NCI-H1694 (cell line): ENCODE measurements around the gene BRD7.

Source experiments
- DNase-seq: peaks from one replicate; lab custom pipeline; 2025; lab: John Stamatoyannopoulos, UW

The BRD7 gene

DNA sequence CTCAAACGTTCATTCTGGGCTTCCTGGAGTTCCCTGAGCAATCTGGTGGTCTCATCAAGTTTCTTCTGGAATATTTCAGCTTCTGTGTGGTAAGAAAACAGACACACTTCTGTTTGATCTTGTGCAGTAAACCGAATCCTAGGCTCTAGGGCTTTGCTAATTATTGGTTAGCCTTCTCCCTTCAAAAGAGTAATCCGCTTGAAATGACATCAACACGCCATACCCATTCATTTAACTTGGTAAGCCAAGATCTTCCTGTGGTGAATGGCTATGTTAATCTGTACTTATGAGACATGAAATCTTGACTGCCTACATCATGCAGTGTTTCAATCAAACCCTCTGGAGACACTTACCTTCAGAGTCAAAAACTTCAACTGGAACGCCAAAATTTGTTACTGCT is 48.5 kb downstream of the BRD7 start:
- no peak for DNase-seq

DNA sequence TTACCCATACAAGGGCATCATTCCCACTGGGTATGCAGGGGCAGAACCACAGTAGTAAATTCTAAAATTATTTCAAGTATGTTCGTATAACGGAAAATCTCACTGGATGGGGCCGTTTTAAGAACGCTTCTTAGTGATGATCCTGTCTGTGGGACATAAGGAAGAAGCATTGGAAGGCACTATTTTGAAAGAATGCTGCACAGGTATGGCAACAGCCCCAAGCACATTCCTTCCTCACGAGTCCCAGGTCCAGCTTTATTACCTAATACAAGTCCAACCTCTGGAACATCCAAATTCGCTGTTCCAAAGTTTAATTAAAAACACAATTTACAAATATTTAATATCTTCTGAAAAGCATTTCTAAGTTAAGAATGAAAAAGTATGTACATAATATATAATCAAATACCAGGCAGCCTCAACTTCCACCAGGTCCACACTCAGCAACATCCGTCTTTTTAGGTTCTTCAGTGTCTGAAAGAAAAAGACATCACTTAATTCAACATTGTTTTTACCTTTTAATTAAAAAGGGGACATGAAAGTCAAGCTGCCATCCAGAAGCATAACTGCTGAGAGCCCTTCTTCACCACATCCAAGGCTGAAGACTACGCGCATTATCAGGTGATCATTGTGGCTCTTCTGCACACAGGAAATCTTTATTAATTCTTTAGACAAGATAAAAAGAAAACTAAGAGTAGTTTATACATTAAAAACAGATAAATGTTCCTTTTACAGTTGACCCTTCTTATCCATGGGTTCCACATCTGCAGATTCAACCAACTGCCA is 49.8 kb downstream of the BRD7 start:
- DNase-seq: no peak

DNA sequence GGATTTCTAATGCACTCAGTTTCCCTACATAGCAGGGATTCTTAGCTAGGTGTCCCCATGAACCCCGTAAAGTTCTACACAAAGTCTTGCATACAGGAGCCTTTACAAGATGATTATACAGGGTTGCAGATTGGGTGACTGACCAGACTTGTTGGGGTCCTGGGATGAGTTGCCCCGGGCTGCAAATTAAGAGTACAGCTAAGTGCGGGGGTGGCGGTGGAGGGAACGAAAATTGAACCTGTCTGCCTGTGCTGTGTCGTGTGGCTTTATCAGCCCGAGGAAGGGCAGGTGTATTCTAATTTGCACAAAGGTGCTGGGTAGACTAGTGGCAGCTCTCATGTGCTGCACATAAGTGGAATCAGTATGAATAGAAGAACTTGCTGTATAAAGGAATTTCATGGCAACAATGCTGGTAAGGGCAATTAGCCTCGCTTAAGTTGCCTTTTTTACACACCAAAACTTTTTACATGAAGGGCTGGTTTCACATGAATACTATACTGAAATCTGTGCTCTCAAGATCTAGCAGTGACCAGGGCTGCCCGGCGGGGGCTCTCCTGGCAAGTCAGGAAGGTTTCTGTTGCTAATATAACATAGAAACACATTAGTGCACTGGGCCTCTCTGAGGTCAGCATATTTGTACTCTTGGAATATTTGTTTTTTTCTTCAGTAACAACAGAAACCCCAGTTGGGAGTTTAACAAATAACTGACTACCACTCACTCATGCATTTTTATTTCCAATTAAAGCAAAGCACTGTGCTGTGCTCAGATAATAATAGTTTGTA is 51.7 kb downstream of the BRD7 start:
- no peak for DNase-seq

DNA sequence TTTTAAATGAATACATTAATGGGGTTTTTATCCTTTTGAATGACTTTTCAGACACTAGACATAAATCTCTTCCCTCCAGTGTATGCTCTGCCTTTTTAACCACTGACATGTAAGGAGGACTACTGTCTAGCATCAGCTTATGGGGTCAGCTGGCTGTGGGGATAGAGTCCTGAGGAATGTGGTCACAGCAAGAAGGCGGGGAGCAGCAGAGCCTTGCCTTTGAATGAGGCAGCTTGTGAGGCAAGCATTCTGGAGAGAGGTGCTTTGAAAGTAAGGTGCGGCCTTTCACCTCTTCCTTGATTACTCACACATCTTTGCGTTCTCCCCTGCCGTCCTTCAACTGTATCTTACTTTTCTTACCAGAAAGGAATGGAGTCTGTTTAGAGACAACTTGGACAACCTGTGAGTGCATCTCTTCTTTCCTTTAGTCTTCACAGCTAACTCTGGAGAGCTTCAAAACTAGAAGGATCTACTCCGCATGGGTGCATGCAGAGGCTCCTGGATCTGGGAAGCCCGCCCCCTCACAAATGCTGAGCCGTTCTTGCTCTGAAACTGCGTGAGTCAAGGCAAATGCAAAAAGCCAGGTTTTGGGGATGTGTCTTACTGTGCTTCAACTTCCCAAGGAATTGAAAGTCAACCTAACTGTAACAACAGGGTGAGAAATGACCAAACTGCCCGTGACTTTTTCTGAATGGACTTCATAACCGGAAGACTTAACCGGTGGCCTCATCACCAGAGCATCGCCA is 52.5 kb downstream of the BRD7 start:
- DNase-seq: no peak

DNA sequence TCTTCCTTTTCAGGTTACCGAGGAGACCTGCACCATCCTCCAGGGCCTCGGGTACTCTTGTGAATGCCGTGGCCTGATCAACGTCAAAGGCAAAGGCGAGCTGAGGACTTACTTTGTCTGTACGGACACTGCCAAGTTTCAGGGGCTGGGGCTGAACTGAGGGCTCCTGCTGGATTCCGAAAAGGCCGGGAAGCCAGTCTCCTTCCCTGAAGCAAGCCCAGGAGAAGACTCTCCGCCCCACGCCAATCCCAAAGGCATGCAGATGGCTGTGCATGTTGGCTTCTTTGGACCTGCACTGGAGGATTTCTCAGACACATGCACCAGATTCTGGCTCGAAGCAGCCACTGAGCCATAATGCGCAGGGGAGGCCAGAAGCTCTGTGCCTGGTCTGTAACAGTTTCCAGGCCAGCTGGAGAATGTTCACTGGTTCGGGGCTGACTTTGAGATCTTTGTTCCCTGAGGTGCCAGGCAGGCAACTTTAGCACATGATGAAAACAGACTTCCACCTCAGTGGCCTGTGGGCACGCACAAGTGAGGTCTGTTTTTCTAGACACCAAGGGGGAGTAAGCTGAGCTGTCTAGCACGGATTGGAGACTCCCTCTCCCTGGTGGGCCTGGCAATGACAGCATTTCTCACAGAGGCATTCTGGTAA is 53.3 kb downstream of the BRD7 start:
- no peak for DNase-seq

DNA sequence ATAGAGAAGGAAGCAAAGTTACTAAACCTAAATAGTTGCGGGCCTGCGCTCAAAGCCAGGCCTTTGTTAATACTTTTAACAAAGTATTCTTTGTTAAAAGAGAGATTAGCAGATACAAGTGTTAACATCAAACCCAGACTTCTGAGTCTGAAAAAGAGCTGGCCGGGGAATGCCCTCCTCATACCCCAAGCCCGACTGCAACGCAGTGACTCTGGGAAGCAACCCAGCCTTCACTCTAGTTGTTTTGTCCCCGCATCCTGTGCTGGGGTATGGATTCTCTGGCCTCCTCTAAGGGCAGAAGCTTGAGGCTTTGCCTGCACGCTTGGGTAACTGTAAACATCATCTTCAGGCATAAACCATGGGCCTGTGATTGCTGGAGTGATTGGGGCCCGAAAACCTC is 54.1 kb downstream of the BRD7 start:
- DNase-seq: no peak

DNA sequence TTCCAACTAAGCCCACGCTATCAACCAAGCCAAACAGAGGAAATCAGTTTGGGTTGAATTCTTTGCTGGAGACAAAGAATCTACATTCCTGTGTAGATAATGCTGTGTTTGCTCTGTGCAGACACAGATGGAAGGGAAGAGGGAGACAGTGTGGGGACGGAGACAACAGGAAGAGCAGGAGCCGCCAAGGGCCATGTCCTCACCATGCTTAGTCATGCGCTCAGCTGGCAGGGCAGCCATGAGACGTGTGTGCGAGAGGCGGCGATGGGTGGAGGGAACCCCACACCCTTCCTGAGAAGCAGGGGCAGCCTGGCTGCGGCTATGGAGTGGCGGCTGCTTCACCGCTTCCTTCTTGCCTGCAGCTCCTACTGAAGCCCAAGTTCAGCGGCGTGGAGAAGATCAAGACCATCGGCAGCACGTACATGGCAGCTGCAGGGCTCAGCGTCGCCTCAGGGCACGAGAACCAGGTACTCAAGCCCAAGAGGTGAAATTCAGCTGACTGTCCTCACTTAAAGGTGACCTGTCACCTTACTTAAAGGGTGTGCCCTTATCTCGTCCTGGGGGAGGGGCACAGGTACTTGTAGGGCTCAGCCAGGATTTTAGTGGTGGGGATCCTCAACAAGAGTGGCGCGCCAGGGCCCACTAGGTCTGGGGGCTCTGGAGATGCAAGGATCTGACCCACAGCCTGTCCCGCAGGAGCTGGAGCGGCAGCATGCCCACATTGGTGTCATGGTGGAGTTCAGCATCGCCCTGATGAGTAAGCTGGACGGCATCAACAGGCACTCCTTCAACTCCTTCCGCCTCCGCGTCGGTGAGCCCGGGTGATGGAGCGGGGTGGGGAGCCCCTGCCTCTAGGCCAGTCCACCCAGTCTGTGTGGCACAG is 55.0 kb downstream of the BRD7 start:
- DNase-seq: no peak

DNA sequence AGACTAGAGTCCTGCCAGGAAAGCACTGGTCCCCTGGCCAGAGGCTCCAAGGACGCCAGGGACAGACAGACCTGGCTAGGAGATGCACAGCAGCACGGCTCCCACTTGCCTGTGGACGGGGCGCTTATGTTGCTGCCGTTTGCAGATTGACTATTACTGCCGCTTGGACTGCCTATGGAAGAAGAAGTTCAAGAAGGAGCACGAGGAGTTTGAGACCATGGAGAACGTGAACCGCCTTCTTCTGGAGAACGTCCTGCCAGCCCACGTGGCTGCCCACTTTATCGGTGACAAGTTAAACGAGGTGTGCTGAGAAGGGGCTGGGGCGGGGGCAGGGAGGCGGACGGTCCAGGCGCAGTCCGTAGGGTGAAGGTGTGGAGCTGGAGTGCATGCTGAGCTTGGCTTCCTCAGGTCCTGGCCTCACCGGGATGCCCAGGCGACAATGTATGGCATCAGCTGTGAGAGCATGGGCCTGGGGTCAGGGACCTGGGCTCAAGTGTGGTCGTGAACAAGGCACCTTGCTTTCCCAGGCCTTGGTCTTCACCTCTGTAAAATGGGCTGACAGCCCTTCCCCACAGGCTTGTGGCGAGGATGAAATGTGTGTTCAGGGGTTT is 56.8 kb downstream of the BRD7 start:
- no peak for DNase-seq

DNA sequence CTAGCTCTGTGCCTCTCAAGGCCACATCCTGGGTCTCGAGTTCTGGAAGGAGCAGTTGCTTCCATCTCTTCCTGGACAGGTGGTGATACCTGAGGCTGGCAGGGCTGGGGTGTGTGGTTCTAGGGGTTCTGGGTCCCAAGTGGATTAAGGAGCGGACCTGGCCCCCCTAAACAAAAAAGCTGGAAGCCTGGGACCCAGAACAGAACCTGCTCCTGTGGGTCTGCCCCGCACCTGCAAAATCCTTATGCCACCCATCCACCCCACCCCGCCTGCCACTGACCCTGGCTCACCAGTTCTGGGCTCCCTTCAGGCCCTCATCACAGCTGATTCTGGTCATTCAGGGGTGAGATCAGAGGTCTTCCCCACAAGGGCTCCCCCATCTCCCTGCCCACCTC is 57.7 kb downstream of the BRD7 start:
- DNase-seq: no peak

DNA sequence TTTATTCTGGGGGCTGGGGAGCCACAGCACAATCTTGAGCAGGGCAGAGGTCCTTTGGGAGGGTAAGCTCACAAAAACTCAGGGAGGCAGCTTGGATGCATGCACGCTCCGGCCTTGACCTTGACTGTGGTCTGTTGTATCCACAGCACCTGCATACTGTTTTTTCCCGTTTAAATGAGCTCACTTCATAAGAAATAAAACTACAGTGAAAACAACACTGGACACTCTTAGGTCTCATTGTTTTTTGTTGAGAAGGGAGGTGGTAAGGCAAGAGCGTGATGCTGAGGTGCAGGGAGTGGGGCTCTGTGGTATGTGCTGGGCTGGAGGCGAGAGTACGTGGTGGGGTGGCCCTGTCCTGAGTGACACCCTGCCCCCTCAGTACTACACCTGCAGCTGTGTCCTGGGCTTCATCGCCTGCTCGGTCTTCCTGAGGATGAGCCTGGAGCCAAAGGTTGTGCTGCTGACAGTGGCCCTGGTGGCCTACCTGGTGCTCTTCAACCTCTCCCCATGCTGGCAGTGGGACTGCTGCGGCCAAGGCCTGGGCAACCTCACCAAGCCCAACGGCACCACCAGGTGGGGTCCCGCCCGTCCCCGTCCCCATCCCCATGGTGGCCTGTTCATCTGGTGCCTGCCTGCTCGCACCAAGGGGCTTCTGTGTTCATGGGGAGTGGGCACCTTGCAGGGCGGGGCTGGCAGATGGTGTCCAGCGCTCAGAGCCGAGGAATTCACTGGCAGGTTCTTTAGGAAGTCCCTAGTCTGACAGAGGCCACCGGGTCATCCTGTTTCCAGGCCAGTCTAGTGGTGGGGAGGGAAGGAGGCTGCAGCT is 58.3 kb downstream of the BRD7 start:
- no peak for DNase-seq

DNA sequence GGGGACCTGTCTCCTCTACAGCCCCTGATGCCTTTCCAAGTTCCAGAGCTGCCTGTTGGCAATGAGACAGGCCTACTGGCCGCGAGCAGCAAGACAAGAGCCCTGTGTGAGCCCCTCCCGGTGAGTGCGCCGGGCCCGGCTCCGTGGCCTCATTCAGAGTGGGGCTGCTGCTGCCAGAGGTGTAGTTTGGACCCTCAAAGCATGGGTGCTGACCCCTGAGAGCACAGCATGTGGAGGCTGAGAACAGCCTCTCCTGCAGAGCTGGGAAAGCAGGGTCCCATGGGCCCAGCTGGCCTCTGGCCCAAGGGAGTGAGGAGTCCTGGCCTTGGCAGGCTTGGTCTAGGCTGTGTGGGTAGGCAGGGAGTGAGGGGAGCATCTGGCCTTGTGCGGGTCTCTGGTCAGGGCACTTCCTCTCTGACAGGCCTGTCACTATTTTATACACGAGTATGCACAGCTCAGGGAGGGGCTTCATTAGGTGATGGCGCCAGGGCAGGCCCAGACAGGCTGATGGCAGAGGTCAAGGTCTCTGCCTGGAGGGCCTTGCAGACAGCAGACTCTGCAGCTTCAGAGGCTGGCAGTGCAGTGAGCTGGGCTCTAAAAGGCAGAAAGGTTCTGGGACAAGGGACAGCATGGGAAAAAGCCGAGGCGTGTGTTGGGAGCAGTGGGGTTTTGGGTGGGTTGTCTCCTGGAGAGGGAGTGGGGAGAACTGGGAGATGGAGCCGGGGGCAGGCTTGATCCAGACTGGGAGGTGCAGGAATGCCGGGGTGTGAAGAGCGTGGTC is 59.1 kb downstream of the BRD7 start:
- DNase-seq: no peak

DNA sequence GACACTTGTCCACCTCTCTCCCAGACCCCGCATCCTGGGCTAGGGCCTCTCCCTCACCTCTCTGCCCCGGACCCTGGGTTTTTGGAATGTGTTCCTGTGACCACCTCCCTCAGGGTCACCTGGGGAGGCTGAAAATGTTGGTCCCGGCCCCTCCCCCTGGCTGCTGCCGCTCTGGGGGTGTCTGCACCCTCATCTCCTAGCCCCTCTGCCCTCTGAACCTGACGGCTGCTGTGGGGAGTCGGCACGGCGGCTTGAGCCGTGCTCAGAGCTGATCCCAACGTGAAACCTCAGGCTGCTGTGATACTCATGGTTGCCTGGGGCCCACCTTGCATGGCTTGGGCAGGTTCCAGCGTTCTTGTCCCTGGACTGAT is 59.6 kb downstream of the BRD7 start:
- no peak for DNase-seq

DNA sequence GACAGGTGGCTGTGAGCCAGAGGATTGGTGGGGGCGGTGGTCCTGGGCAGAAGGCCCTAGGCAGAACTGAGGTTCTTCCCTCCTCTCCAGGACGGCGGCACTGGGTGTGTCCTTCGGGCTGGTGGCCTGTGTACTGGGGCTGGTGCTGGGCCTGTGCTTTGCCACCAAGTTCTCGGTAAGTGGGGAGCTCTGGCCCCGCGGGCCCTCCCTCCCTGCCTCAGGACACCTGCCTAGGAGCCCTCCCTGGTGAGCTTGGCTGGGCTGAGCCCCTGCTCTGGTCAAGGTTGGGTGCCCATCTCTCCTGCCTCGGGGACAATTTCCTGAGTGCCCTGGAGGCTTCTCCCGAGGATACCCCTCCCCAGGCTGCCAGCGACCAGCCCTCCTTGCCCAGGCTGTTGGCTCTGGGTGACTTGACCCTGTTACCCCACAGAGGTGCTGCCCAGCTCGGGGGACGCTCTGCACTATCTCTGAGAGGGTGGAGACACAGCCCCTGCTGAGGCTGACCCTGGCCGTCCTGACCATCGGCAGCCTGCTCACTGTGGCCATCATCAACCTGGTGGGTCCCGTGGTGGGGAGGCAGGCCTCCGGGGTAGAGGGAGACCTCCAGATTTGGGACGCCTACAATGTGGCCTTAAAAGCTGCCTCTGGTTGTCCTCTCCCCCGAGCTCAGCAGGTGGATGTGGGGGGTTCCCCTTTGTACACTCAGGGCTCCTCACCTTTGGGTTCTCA is 60.4 kb downstream of the BRD7 start:
- DNase-seq: no peak

DNA sequence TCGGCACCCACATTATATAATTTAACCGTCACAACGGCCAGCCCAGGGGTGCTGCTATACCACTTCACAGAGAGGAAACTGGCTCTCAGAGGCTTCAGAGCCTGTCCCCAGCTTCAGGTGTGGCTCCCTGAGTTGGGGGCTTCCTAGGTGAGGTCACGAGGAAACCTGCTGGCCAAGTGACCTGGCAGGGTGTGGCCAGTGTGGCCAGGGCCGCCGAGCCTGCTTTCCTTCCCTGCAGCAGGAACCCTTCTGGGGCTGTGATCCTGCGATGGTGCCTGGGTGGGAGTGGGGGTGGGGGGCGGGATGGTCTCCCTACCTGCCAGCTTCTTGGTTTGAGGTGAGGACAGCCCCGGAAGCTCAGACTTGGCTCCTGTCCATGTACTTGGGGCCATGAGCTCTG is 62.5 kb downstream of the BRD7 start:
- DNase-seq: no peak

DNA sequence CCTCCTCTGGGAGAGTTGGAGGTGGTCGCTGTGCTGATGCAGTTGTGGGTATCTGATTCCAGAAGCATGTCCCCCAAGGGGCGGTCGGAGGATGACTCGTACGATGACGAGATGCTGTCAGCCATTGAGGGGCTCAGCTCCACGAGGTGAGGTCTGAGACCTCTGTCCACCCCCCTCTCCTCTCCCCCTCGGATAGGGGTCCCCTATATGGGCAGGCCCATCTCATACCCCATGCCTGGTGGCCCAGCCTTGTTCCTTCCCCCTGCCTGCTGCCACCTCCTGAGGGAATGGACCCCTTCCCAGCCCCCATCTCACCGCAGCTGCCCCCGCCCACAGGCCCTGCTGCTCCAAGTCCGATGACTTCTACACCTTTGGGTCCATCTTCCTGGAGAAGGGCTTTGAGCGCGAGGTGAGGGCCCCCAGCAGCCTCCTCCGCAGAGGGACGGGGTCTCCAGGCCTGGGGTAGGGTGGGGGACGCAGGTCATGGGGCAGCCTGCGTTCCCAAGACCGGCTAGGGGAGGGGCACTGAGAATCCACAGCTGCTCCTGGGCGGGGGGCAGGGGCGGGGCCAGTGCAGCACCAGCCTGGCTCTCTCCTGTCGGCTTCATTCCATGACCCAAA is 63.2 kb downstream of the BRD7 start:
- DNase-seq: no peak

DNA sequence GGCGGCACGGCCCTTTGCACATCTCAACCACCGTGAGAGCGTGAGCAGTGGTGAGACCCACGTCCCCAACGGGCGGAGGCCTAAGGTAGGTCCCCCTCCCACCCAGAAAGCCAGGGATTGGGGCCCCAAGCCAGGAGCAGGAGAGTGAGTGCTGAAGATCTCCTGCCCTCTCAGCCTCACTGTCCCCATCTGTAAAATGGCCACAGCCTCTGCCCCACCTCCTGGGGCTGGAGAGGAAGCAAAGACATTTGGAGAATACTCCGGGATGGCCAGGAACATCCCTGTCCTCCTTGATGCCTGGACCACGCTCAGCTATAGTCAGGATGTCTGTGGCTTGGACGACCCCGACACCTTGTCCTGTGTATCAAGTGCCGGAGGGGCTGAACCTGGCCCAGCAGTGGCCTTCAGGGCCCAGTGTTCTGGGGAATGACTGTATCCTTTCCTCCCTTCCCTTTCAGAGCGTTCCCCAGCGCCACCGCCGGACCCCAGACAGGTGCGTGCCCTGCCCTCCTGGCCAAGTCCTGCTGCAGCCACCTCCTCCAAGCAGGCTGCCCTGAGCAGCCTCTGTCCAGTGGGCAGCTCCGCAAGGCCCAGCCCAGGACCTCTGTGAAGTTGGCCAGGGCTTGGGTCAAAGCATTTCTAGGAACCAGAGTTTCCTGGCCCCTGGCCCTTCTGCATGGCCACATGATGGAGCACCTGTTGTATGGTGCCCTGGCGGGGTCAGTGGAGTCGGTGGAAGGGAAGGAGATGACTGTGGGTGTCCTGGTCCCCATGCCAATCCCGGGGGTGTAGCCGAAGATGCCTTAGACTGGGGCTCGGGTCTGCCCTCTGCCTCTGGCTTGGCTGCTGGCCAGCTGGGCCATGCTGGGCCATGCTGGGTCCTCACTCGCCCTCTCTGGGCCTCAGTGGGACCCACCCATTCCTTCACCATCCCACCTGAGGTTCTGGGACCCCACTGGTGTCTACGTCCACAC is 64.0 kb downstream of the BRD7 start:
- no peak for DNase-seq
